ENCODE data around the gene FAM163B.

DNA sequence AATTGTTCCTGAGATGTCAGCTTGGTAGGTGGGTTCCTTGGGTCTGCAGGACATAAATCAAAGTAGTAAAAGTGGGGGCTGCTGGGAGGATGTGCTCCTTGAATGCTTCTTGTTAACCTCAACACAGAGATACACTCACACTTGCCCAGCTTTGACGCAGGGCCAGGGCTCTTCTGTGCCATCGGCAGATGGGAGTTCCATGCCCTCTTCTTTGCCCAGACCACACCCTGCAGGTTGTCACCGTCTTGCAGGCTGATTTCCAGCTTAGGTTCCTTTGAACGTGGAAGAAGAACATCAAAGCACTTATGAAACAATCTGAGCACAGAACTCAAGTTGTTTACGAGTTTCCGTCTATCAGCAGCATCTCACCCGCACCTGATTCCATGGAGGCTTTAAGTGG is 38.0 kb upstream of the FAM163B start:
- TF ChIP-seq, protein P1, sequence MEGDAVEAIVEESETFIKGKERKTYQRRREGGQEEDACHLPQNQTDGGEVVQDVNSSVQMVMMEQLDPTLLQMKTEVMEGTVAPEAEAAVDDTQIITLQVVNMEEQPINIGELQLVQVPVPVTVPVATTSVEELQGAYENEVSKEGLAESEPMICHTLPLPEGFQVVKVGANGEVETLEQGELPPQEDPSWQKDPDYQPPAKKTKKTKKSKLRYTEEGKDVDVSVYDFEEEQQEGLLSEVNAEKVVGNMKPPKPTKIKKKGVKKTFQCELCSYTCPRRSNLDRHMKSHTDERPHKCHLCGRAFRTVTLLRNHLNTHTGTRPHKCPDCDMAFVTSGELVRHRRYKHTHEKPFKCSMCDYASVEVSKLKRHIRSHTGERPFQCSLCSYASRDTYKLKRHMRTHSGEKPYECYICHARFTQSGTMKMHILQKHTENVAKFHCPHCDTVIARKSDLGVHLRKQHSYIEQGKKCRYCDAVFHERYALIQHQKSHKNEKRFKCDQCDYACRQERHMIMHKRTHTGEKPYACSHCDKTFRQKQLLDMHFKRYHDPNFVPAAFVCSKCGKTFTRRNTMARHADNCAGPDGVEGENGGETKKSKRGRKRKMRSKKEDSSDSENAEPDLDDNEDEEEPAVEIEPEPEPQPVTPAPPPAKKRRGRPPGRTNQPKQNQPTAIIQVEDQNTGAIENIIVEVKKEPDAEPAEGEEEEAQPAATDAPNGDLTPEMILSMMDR (IDR thresholded peaks at IDR 0.05), result no peak
- TF ChIP-seq POLR2AphosphoS5 (IDR thresholded peaks at IDR 0.05) (no peak), EP300 (IDR thresholded peaks at IDR 0.05) (no peak), POLR2A (IDR thresholded peaks at IDR 0.05; ENCODE audit: low read depth) (no peak)
